Measurements from ENCODE around the gene HOXC11.

Gene HOXC11

DNA sequence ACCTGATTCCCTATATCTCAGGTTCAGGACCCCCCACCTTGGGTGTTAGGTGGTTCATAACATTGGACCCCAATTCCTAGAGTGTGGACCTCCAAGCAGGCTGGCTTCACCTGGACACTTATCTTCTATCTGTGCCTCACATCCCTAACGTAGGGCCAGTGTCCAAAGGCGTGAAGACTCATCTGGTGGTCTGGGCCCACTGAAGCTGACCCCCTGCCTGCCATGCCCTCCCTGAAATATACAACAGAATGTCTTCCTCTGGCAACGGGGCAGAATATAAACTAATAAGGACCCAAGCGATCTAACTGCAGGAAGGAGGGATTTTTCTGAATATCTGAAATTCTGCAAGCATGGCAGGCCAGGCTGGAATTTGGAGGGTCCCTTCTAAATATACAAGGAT is 28.7 kb upstream of the HOXC11 start:
- no peak for TF ChIP-seq CTCF (IDR thresholded peaks at IDR 0.05; ENCODE audit: borderline replicate concordance, control extremely low read depth, extremely low read depth, insufficient read depth, missing control alignments)
- in situ Hi-C loops (cut with MboI; ENCODE audit: low sequenced_read_pairs, unreplicated experiment), result no loop called here
- no peak for DNase-seq (ENCODE audit: low spot score)

GRCh38 chr12:53944907-53945847 is 27.7 kb upstream of the HOXC11 start:
- no peak for DNase-seq (ENCODE audit: low spot score)
- in situ Hi-C loops (cut with MboI; ENCODE audit: low sequenced_read_pairs, unreplicated experiment), result no loop called here
- TF ChIP-seq CTCF (IDR thresholded peaks at IDR 0.05; ENCODE audit: borderline replicate concordance, control extremely low read depth, extremely low read depth, insufficient read depth, missing control alignments), result no peak

DNA sequence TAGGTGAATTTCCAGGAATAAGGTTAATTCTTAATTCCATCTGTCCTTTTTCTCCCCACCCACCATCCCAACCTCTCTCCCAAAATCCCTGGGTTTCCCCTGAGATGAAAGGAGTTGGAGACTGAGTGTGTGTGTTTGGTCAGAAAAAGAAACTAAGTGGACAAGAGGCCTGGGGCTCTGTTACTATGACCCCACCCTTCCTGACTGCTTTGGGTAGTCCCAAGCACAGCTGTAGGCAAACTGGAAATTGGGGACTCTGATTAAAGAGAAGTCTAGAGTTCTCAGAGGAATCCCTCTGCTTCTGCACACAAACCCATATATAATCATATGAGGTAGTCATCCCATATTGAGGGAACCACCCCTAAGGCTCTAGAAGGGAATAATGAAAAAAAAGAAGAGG is 25.2 kb upstream of the HOXC11 start:
- TF ChIP-seq CTCF (IDR thresholded peaks at IDR 0.05; ENCODE audit: borderline replicate concordance, control extremely low read depth, extremely low read depth, insufficient read depth, missing control alignments), result no peak
- DNase-seq (ENCODE audit: low spot score), result no peak
- in situ Hi-C loops (cut with MboI; ENCODE audit: low sequenced_read_pairs, unreplicated experiment), result no loop called here

- in situ Hi-C loops (cut with MboI; ENCODE audit: low sequenced_read_pairs, unreplicated experiment), result no loop called here
- no peak for TF ChIP-seq CTCF (IDR thresholded peaks at IDR 0.05; ENCODE audit: borderline replicate concordance, control extremely low read depth, extremely low read depth, insufficient read depth, missing control alignments)
- DNase-seq (ENCODE audit: low spot score), result no peak
Observed at GRCh38 chr12:53948650-53949593, 24.0 kb upstream of the HOXC11 start.

DNA sequence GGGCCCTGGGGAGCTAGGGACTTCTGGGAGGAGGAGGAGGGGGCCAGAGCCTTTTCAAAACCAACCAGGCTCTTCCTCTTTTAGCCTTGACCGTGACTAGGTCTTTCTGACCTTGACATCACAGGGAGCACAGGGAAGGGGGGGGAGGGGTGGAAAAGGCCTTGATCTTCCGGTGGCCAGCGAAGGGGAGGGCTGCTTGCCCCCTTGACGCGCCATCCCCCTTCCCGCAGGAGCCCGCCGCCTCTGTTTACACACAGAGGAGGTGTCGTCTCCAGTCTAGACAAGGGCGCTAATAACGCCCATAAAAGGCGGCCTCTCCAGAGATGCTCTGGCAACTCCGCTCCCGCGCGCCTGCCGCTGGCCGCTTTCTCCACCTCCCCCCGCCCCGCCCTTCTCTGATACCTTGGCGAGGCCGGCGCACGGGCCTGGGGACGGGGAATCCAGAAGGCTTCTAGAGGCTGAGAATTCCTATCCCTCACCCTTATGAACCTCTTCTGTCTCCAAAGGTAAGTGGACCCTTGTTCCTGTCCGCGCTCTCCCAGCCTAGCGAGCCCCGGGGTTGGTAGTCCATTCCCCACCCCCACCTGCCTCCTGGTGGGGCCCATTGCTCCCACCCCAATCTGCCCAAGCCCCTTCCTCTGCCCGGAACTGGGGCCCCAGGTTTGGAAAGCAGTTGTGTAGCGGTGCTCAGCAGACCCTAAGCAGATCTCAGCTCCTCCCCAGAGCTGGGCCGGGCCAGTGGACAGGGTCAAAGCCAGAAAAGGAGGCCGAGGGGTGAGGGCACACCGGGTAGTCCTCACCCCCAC is 23.1 kb upstream of the HOXC11 start:
- no peak for DNase-seq (ENCODE audit: low spot score)
- in situ Hi-C loops (cut with MboI; ENCODE audit: low sequenced_read_pairs, unreplicated experiment), result no loop called here
- no peak for TF ChIP-seq CTCF (IDR thresholded peaks at IDR 0.05; ENCODE audit: borderline replicate concordance, control extremely low read depth, extremely low read depth, insufficient read depth, missing control alignments)

- no peak for TF ChIP-seq CTCF (IDR thresholded peaks at IDR 0.05; ENCODE audit: borderline replicate concordance, control extremely low read depth, extremely low read depth, insufficient read depth, missing control alignments)
- in situ Hi-C loops (cut with MboI; ENCODE audit: low sequenced_read_pairs, unreplicated experiment), result no loop called here
Observed at GRCh38 chr12:53950437-53950773, 22.5 kb upstream of the HOXC11 start.

More at GRCh38 chr12:53950437-53950773, 22.5 kb upstream of the HOXC11 start:
- no peak for DNase-seq (ENCODE audit: low spot score)

Data from GM13976 (cell line).